ENCODE results near the gene GAK. TPM values are rescaled to one million over a fixed set of nuclear protein-coding genes. Genes with fewer than 3 reads are reported as not detected.
"Not testable (repeated sequence)": the region's sequence is repeated elsewhere in the genome, so short reads cannot be mapped to it uniquely, and the experiment has no call there.

Gene GAK
- 76.1 and 93.5 TPM in 2 replicates for total RNA-seq

DNA sequence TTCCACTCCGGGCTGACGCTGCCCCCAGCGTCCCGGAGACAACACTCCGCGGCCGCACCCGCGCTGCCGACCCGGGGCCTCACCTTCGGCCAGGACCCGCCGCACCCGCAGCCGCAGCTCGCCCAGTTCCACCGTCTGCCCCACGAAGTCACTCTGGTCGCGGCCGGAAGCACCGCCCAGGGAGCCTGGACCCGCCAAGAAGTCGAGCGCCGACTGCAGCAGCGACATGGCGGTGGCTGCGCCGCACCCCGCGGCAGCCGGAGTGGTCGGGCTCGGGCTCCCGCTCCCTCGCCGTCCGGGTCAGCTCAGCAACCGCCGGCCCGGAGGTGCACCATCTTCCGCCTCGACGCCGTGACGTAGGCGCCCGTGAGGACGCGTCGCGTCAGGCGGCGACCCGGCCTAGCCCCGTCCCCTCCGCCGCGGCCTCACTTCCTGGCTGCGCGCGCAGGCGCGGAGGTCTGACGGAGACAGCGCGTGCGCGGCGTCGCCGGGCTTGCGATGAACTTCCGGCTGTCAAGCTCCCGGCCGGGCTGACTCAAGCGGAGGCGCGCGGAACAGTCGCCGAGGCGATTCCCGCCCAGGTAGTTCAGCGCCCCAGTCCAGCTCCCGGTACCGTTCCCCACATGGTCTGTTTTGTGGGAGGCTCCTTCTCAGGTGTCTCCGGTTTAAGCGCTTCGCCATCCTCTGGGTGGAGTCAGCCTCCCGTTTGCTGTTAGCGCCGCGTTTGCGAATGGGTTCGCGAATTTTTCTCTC, at the start of gene GAK, which contains the start of gene TMEM175:
TSS of gene GAK (minus strand) at position 357 of the 753 bp plus-strand sequence. CDS start at position 228, 129 bp downstream.
TSS of gene TMEM175 (plus strand) at position 501 of the 753 bp plus-strand sequence. CDS start 15,280 bp downstream, outside the sequence.
- peak; percentile 98 for DNase-seq

DNA sequence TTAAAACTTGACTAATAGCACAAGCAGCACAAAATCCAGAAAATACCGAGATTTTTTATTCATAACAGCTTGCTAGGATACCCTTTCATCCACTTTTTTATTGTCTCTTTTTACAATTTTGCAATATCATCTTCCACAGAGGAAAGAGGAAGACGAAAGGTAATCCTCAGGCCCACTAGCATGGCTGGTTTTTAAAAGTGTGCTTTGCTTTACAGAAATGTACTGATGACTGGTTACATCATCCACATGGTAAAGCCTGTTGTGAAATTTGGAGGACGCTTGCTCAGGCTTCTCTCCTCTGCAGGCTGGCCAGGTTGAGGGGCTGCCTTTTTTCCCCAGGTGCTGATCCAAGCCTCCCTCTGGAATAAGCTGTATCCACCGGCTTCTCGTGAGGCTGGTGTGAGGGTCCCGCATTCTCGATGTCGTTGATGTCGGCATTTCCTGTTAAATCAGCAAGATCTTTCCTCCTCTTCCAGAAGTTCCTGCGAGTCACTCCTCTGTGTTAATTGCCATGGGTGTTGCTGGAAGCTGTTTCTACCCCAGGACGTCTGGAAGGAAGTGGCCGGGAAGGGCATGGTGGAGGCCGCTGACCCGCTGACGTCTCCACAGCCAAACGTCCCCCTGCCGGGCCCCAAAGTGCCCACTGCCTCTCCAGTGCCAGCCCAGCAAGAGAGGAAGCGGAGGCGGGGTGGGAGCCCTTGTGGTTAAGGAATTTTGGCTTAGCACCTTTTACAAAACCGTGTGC, 47.0 kb upstream of the GAK start:
- peak; percentile 58 for DNase-seq

- DNase-seq, result not testable (repeated sequence)
These were observed 43.9 kb upstream of the GAK start for GRCh38 chr4:976016-976415.

GRCh38 chr4:974668-975067, 42.6 kb upstream of the GAK start:
- no peak for DNase-seq

GRCh38 chr4:973431-974397, 41.6 kb upstream of the GAK start, which contains the start of gene DGKQ:
TSS of gene DGKQ (minus strand) at chr4:973569. CDS start at chr4:973482, 87 bp downstream.
- DNase-seq, result peak; percentile 91

DNA sequence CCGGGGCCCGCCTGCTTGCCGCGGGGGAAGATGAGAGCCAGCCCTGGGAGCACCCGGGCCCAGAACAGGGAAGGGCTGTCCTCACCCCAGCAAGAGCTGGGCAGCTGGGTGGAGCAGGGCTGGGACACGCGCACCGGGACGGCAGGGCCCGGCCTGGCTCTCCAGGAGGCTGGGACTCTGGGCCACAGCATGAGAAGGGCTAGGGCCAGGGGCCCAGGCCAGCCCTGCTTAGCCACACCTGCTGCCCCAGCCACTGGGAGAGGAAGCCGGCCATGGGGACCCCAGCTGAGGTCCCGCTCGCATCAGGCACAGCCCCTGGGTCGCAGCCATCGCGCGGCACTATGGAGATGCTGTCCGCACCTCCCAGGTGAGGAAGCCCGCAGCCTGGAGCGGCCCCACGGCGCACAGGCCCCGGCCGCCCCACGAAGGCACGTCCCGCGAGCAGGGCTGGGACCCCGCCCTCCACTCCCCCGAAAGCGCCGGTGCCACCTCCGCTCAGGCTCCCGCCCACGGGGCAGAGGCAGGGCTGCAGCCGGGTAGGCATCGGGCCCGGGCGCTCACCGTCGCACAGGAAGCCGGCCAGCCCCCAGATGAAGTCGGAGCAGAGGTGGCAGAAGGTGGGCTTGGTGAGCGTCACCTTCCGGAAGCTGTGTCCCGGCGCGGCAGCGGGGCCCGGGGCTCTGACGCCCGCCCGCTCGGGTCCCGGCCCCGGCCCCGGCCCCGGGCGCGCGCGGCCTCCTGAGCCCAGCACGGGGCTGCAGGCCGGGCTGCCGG, 40.7 kb upstream of the GAK start:
- peak; percentile 39 for DNase-seq

DNA sequence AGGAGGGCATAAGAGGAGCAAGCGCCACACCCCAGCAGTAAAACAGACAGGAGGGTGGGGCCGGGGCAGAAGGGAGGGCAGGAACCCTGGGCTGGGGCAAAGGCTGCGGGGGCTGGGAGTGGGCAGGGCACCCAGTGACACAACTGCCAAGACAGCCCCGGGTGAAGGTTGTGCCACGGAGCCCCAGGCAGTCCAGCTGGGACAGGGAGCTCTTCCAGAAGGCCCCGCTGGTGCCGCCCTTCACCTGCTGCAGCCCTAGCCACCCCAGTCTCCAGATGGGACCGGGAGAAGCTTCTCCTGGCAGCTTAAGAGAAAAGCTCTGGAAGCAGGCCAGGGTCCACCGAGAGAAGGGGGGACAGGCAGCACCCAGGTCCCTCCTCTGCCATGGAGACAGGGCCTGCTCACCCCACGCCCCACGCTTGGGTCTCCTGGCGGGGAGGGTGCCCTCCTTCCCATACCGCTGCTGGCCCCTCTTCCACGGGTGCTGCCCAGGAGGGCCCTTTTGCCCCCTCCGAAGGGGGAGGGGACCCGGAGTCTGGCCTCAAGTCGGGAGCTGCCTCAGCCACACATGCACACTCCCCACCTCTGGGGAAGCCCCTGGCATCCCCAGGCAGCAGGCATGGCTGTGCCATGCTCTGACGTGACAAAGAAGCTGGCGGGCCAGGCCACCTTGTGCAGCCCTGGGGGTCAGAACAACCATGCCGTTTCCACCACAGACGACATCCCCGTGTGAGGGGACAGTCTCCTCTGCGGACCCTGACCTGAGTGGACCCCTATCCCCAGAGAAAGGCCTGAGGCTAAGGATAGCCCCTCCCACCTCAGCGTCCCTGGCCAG, 39.8 kb upstream of the GAK start:
- DNase-seq, result no peak

DNA sequence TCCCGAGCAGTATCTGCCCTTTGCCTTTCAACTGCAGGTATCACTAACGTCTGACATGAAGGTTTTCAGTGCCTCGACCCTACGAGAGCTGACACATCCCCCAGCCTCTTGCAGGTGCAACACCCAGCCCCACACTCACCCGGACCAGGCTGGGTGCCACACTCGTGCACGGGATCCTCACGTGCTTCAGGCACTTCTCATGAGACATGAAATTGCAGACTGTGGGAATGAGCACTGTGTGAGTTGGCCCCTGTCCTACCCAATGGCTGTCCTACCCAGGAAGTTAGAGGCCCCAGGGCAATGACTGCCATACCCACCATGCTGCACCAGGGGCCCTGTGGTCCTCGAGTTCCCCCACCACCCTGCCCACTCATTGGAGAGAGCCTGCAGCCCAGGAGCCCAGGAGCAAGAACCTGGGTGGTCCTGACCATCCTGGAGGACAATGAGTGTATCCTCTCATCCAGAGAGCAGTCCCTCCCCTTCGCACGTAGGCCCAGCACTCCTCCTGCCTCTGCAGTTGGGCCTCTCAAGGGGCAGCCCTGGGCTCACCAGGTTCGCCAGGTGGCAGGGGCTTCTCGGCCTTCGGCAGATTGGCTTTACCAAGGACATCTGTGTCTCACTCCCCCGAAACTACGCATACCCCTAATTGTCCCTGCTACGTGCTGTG, 38.9 kb upstream of the GAK start:
- no peak for DNase-seq

GRCh38 chr4:970046-970745, 38.1 kb upstream of the GAK start:
- no peak for DNase-seq

- no peak for DNase-seq
These were observed 36.7 kb upstream of the GAK start for GRCh38 chr4:968621-969394.

DNA sequence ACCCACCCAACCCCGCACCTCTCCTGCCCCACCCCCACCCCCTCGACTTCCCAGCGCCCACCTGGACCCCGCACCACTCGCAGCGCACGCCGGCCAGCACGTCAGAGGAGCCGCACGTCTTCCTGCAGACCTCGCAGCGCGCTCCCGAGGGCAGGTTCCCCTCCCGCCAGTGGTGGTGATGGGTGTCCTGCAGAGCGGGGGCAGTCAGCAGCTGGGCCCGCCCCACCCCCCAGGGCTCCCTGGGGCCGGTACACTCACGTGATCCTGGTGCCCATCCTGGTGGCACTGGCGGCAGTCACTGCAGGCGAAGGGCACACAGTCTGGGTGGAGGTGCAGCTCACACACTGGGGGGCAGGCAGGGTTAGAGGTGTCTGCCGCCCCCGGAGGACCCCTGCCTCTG, 36.1 kb upstream of the GAK start:
- no peak for DNase-seq

DNA sequence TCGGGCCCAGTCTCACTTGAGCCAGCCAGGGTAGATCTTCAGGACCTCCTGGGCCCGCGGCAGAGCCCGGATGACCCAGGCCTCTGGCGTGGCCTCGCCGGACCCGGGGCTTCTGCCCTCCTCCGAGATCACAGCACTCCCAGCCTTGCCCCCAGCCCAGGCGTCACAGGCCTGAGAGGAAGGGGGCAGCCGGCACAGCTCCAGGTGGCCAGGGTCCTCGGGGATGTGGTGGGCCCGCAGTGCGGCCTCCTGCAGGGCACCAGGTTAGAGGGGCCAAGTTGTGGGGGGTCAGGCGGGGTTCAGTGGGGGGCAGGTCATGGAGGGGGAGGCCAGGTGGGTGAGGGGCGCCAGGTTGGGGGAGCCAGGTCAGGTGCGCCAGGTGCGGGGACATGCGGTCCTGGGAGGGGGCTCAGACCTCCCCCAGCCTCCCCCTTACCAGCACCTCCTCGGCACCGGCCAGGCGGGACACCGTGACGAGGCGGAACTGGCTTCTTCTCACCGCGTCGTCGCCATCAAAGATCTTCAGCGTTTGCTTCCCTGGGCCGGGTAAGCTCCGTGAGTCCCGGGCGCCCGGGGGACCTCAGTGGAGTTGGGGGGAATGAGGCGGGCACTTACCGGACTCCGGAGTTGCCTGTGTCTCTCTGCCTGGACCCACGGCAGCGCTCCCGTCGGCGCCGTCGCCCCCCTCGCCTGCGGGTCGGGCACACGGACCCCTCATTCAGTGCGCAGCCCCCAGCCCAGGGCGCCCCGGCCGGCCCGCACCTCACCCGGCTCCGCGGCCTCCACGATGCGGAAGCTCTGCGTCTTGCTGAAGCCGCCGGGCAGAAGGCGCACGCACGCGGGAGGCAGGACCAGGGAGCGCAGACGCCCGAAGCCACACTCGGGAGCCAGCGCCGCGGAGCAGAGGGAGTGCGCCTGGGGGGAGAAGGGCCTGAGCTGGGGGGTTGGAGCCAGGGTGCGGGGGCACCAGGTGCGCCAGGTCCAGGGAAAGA, 35.3 kb upstream of the GAK start:
- DNase-seq, result no peak

GRCh38 chr4:966266-967112, 34.4 kb upstream of the GAK start:
- no peak for DNase-seq

DNA sequence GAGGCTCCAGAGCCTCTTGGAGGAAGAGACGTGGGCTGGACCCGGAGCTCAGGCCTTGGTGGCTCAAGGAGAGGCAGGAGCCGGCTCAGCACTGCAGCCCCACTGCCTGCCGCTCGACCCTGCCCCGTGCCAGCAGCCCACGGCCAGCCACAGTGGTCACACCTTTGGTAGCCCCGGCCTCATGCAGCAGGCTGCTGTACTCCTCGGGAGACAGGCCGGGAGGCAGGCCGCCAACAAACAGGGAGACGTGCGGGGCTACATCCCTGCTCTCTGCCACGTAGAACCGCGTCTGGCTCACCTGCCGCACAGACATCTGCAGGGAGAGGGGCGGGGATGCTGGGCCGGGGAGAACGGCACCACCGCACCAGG, 33.6 kb upstream of the GAK start:
- DNase-seq, result no peak

GRCh38 chr4:965048-965765, 33.1 kb upstream of the GAK start:
- DNase-seq, result no peak

All from dermis blood vessel endothelial cell (primary cell).